ENCODE measurements around the gene PRR33.

GRCh38 chr11:1868636-1869291 is 22.9 kb downstream of the PRR33 start:
- no peak for TF ChIP-seq EZH2 (IDR thresholded peaks at IDR 0.05; ENCODE audit: borderline replicate concordance)
- TF ChIP-seq, protein P1, sequence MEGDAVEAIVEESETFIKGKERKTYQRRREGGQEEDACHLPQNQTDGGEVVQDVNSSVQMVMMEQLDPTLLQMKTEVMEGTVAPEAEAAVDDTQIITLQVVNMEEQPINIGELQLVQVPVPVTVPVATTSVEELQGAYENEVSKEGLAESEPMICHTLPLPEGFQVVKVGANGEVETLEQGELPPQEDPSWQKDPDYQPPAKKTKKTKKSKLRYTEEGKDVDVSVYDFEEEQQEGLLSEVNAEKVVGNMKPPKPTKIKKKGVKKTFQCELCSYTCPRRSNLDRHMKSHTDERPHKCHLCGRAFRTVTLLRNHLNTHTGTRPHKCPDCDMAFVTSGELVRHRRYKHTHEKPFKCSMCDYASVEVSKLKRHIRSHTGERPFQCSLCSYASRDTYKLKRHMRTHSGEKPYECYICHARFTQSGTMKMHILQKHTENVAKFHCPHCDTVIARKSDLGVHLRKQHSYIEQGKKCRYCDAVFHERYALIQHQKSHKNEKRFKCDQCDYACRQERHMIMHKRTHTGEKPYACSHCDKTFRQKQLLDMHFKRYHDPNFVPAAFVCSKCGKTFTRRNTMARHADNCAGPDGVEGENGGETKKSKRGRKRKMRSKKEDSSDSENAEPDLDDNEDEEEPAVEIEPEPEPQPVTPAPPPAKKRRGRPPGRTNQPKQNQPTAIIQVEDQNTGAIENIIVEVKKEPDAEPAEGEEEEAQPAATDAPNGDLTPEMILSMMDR (IDR thresholded peaks at IDR 0.05; ENCODE audit: poor library complexity), result no peak
- no peak for TF ChIP-seq EZH2phosphoT487 (IDR thresholded peaks at IDR 0.05; ENCODE audit: low read depth, severe bottlenecking, unreplicated experiment)

Data from hepatocyte (in vitro differentiated cells).